PC-9 (cell line): ENCODE measurements around the gene GFRA1.

Source experiments
- EZH2 ChIP-seq: fragments of 200-600 bp; sonication (generic); IDR thresholded peaks from 2 replicates; pipeline ENCODE4 v1.8.0; 2017; ENCODE audit warnings: antibody characterized with exemption, low read depth
- TF ChIP-seq, protein P1 (sequence below): fragments of 200-600 bp; sonication (generic); conservative IDR thresholded peaks from 2 replicates; pipeline ENCODE4 v1.6.1; 2017; ENCODE audit warnings: mixed run types, antibody characterized with exemption, mild to moderate bottlenecking, moderate library complexity

GRCh38 chr10:116175231-116175630 is 97.8 kb downstream of the GFRA1 start:
- TF ChIP-seq, protein P1, sequence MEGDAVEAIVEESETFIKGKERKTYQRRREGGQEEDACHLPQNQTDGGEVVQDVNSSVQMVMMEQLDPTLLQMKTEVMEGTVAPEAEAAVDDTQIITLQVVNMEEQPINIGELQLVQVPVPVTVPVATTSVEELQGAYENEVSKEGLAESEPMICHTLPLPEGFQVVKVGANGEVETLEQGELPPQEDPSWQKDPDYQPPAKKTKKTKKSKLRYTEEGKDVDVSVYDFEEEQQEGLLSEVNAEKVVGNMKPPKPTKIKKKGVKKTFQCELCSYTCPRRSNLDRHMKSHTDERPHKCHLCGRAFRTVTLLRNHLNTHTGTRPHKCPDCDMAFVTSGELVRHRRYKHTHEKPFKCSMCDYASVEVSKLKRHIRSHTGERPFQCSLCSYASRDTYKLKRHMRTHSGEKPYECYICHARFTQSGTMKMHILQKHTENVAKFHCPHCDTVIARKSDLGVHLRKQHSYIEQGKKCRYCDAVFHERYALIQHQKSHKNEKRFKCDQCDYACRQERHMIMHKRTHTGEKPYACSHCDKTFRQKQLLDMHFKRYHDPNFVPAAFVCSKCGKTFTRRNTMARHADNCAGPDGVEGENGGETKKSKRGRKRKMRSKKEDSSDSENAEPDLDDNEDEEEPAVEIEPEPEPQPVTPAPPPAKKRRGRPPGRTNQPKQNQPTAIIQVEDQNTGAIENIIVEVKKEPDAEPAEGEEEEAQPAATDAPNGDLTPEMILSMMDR: no peak
- TF ChIP-seq EZH2: no peak
